GM10847 (cell line): ENCODE results near the gene ASF1B.

ENCODE experiments used
- POLR2A ChIP-seq: IDR thresholded peaks from 2 replicates; pipeline ENCODE4 v1.6.1; 2011; ENCODE audit not compliant: insufficient read length; ENCODE audit errors: extremely low read depth

The ASF1B gene

GRCh38 chr19:14136509-14137281 lies at the start of gene ASF1B:
Gene ASF1B, minus strand, starts transcription at chr19:14136589. Its CDS starts 133 bp downstream, at chr19:14136456.
- TF ChIP-seq POLR2A, result peak; percentile 93

- no peak for TF ChIP-seq POLR2A
Measured at GRCh38 chr19:14185158-14185557, 48.8 kb upstream of the ASF1B start.

GRCh38 chr19:14183741-14184350 lies 47.5 kb upstream of the ASF1B start:
- no peak for TF ChIP-seq POLR2A

DNA sequence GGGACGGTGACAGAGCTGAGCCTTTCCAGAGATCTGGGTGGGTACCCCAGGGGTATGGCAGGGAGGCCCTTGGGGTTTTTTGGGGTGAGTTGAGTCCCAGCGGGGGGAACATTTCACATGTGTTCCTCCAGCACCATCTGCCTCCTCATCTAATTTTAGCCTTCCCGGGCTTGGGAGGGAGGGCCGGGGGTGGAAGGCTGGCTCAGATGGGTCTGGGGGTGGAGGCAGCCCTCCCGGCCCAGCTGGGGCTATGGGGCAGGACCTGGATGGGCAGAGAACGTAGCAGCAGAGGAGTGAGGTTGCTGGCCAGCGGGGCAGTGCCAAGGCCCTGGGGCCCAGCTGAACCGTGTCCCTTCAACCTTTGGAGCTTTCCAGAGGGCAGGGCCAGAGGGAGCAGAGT lies 46.1 kb upstream of the ASF1B start:
- TF ChIP-seq POLR2A, result no peak

DNA sequence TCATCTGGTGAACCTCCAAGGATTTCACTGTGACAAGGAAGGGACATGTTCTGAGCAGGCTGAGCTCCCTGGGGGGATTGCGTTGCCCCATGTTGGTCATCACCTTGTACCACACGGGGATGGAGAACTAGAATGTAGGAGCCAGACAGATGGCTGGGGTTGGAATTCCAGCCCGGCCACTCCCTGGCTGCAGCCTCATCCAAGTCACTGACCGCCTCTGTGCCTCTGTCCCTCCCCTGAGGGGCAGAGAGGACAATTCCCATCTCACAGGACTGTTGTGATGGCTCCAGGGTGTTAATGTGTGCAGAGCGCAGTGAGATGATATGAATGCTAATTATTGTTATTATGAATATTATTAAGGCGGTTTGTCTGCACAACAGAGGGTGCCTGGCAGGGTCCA lies 45.5 kb upstream of the ASF1B start:
- TF ChIP-seq POLR2A, result no peak

GRCh38 chr19:14177496-14178074 lies 41.2 kb upstream of the ASF1B start:
- TF ChIP-seq POLR2A, result no peak

- TF ChIP-seq POLR2A, result no peak
Measured at GRCh38 chr19:14175351-14175792, 39.0 kb upstream of the ASF1B start.

GRCh38 chr19:14174883-14175282 lies 38.5 kb upstream of the ASF1B start:
- no peak for TF ChIP-seq POLR2A

GRCh38 chr19:14168993-14169392 lies 32.6 kb upstream of the ASF1B start:
- TF ChIP-seq POLR2A, result no peak

GRCh38 chr19:14168259-14168972 lies 32.0 kb upstream of the ASF1B start:
- no peak for TF ChIP-seq POLR2A

DNA sequence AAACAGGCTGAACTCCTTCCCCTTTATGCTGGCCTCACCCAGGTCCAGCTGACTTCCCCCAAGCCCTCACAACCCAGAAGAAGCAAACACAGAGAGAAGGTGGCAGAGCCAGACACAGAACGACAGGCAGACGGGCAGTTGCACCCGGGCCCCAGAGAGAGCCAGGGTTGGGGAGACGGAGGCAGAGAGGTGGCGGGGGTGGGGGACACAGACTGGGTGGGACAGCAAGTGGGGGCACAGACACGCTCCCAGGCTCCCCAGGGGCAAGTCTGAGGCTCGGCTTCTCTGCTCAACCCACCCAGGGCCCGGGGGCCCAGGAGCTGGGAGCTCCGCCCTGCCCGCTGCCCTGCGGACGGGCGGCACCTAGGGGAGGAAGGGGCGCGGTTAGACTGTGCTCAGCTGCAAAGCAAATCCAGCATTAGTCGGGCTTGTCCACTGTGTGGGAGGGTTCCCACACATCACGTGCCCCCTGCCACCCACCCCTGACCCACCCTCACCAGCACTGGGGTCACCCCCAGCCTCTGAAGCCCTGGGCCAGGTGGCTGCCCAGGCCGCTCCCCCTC lies 31.3 kb upstream of the ASF1B start:
- TF ChIP-seq POLR2A, result no peak

DNA sequence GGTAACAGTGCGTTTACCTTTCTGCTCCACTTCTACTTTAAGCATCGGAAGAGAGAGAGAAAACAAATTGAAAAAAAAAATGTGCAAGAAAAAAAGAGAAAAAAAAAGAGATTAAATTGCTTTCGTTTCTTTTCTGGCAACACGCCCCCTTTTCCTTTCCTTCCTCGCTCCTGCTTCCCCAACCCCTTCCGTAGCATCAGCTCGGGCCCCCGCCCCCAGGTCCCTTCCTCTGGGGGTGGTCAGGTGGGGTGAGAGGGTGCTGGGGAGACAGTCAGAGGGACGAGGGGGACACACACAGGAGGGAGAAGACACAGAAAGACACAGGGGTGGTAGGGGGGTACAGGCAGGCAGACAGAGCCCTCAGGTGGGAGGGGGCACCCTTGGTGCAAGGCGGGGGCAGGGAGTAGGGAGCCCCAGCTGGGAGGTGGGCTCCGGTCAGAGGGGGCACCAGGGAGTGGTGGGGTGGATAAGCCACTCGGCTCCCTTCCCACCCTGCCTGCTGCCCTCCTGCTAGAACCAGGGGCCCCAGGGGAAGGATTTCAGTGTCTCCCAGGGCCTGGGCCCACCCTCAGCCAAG lies 30.7 kb upstream of the ASF1B start:
- no peak for TF ChIP-seq POLR2A

GRCh38 chr19:14165990-14166830 lies 29.8 kb upstream of the ASF1B start:
- no peak for TF ChIP-seq POLR2A
